Astrocyte (in vitro differentiated cells and primary cell): ENCODE data around the gene ADCYAP1R1. TPM values are rescaled to one million over a fixed set of nuclear protein-coding genes. Genes with fewer than 3 reads are reported as not detected.

Experiments
- DNase-seq: peaks from one replicate; pipeline ENCODE4 v3.0.0-alpha.2; 2010; ENCODE audit warnings: low read depth
- FAIRE-seq: peaks from 2 replicates; lab custom pipeline; 2011; peaks lifted over from hg19 to GRCh38; lab: Jason Lieb, UNC
- H2AFZ ChIP-seq: 2 replicates; pipeline ENCODE4 v1.6.0; 2012; ENCODE audit warnings: low read depth, low read length, inconsistent platforms
- H3K27ac ChIP-seq: 2 replicates; pipeline ENCODE4 v1.5.1; 2011; ENCODE audit warnings: low read depth, low read length, inconsistent platforms
- H3K27me3 ChIP-seq: 2 replicates; pipeline ENCODE4 v1.6.0; 2011; ENCODE audit warnings: low read length, inconsistent platforms; ENCODE audit not compliant: insufficient read depth
- H3K36me3 ChIP-seq: 2 replicates; pipeline ENCODE4 v1.5.1; 2011; ENCODE audit warnings: low read length, inconsistent platforms; ENCODE audit not compliant: insufficient read depth
- H3K4me1 ChIP-seq: 2 replicates; pipeline ENCODE4 v1.5.1; 2011; ENCODE audit warnings: low read length, inconsistent platforms; ENCODE audit not compliant: insufficient read depth
- H3K4me2 ChIP-seq: 2 replicates; pipeline ENCODE4 v1.6.0; 2012; ENCODE audit warnings: low read length, inconsistent platforms
- H3K4me3 ChIP-seq: 2 replicates; pipeline ENCODE4 v1.5.1; 2011; ENCODE audit warnings: low read depth, mild to moderate bottlenecking, low read length, inconsistent platforms; ENCODE audit not compliant: insufficient read depth
- H3K79me2 ChIP-seq: 2 replicates; pipeline ENCODE4 v1.6.0; 2012; ENCODE audit warnings: mild to moderate bottlenecking, low read length, inconsistent platforms; ENCODE audit not compliant: insufficient read depth
- H3K9ac ChIP-seq: 2 replicates; pipeline ENCODE4 v1.6.0; 2012; ENCODE audit warnings: mild to moderate bottlenecking, low read length, inconsistent platforms
- H3K9me3 ChIP-seq: 2 replicates; pipeline ENCODE4 v1.5.1; 2012; ENCODE audit warnings: low read depth, mild to moderate bottlenecking, low read length, inconsistent platforms; ENCODE audit not compliant: insufficient read depth
- H4K20me1 ChIP-seq: 2 replicates; pipeline ENCODE4 v1.6.0; 2012; ENCODE audit warnings: low read length, inconsistent platforms; ENCODE audit not compliant: insufficient read depth
- H3K27ac Mint-ChIP-seq: one replicate; pipeline ENCODE4 v1.8.0; 2021; ENCODE audit warnings: mild to moderate bottlenecking, mixed read lengths; ENCODE audit not compliant: unreplicated experiment
- H3K27me3 Mint-ChIP-seq: one replicate; pipeline ENCODE4 v1.8.0; 2021; ENCODE audit warnings: low read depth, mixed read lengths; ENCODE audit not compliant: unreplicated experiment
- H3K36me3 Mint-ChIP-seq: one replicate; pipeline ENCODE4 v1.8.0; 2021; ENCODE audit warnings: low read depth, mixed read lengths; ENCODE audit not compliant: unreplicated experiment
- H3K4me1 Mint-ChIP-seq: one replicate; pipeline ENCODE4 v1.8.0; 2021; ENCODE audit warnings: low read depth, mixed read lengths; ENCODE audit not compliant: unreplicated experiment
- H3K4me3 Mint-ChIP-seq: one replicate; pipeline ENCODE4 v1.8.0; 2021; ENCODE audit warnings: mild to moderate bottlenecking, moderate library complexity, mixed read lengths; ENCODE audit not compliant: unreplicated experiment
- H3K9me3 Mint-ChIP-seq: one replicate; pipeline ENCODE4 v1.8.0; 2021; ENCODE audit warnings: mild to moderate bottlenecking, mixed read lengths; ENCODE audit not compliant: unreplicated experiment
- EZH2 ChIP-seq: IDR thresholded peaks from 2 replicates; pipeline ENCODE4 v1.6.1; 2012; ENCODE audit warnings: mild to moderate bottlenecking, low read length, inconsistent platforms; ENCODE audit not compliant: insufficient read depth
- total RNA-seq: library from RNA; stranded (reverse); gene quantifications from 2 replicates; pipeline ENCODE4 v1.2.1, GENCODE V29; 2021
- TF ChIP-seq, protein P1 (sequence below): IDR thresholded peaks from 2 replicates; pipeline ENCODE4 v1.5.1; 2011; ENCODE audit warnings: low read depth, mild to moderate bottlenecking, inconsistent platforms, low read length, moderate library complexity; ENCODE audit not compliant: insufficient read depth

ADCYAP1R1 gene
- total RNA-seq, 1 donor from 2014 or later, result 0.05 TPM

DNA sequence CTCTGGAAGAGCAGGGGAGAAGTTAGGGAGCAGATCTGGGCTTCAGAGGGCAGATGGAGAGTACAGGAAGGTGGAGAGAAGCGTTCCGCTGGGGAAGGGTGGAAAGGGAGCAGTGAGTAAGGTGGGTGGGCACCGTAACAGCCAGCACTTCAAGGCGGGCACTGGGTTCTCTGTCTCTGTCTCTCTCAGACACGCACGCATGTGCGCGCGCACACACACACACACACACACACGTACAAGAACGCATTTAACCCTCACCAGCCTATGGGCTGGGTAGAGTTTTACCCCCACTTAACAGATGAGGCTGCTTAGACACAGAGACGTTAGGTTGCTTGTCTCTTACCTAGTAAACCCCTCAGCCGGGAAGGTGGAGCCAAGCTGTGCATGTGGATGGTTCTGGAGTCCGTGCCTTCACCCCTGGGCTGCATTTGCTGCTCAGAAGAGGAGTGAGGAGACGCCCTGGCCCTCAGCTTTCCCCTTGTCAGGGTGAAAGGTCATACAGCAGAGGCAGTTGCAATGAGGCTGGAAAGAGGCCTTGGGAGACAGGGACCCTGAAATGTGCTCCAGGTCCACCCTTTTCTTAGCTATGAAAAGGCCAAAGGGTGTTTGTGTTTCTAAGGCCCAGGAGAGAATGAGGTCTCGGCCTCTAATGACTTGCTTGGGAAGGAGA is 16.0 kb downstream of the ADCYAP1R1 start:
- no peaks in the 10 kb centered on the region for H4K20me1 ChIP-seq
- H3K9me3 ChIP-seq, result no peaks in the 10 kb centered on the region
- Mint-ChIP-seq H3K27me3 (peaks cover 66% of the 10 kb centered on the region), H3K4me1 (no peaks in the 10 kb centered on the region), H3K4me3 (no peak overlapping the region), H3K36me3 (peaks cover 2% of the 10 kb centered on the region), H3K27ac (no peak overlapping the region), H3K9me3 (peaks cover 3% of the 10 kb centered on the region)
- H2AFZ ChIP-seq, result no peak overlapping the region
- DNase-seq, result no peak
- TF ChIP-seq EZH2, result no peak
- TF ChIP-seq, protein P1, sequence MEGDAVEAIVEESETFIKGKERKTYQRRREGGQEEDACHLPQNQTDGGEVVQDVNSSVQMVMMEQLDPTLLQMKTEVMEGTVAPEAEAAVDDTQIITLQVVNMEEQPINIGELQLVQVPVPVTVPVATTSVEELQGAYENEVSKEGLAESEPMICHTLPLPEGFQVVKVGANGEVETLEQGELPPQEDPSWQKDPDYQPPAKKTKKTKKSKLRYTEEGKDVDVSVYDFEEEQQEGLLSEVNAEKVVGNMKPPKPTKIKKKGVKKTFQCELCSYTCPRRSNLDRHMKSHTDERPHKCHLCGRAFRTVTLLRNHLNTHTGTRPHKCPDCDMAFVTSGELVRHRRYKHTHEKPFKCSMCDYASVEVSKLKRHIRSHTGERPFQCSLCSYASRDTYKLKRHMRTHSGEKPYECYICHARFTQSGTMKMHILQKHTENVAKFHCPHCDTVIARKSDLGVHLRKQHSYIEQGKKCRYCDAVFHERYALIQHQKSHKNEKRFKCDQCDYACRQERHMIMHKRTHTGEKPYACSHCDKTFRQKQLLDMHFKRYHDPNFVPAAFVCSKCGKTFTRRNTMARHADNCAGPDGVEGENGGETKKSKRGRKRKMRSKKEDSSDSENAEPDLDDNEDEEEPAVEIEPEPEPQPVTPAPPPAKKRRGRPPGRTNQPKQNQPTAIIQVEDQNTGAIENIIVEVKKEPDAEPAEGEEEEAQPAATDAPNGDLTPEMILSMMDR, result no peak
- no peak overlapping the region for H3K4me3 ChIP-seq
- H3K79me2 ChIP-seq, result no peaks in the 10 kb centered on the region
- peaks cover 3% of the 10 kb centered on the region for H3K27me3 ChIP-seq
- H3K27ac ChIP-seq, result no peak overlapping the region
- no peaks in the 10 kb centered on the region for H3K36me3 ChIP-seq
- no peak for FAIRE-seq
- no peak overlapping the region for H3K9ac ChIP-seq
- no peaks in the 10 kb centered on the region for H3K4me1 ChIP-seq
- no peak overlapping the region for H3K4me2 ChIP-seq

DNA sequence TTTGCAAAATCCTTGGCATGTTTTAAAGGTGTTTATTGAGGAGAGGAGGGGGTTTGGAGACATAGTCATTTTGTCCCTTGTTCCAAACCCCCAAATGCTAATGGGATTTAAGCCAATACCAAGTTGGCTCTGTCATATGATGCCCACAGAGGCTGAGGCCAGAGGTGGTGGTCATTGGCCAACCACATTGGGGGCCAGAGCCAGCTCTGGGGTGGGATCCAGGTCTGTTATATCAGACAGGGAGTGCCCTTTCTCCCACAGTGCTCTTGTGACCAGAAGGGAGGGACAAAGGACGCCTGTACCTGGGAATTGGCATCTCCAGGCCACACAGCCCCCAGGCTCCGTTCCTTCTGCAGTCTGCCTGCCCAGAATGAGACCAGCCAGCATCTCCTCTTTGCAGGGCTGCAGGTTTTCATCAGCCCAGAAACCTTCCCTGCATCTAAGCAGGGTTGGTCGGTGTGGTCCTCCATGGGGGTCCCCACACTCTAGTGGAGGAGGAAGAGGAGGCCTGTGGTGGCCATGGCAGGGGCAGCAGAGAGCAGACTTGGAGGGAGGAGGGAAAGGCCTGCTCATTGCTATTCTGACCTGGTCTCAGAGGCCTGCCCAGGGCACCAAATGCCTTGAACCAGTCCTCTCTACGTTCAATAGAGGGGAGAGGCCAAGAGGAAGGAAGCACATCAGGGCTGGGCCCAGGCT is 17.9 kb downstream of the ADCYAP1R1 start:
- FAIRE-seq, result no peak
- Mint-ChIP-seq H3K36me3 (peaks cover 4% of the 10 kb centered on the region), H3K27me3 (peaks cover 51% of the 10 kb centered on the region), H3K4me3 (no peak overlapping the region), H3K4me1 (no peaks in the 10 kb centered on the region), H3K9me3 (peaks cover 3% of the 10 kb centered on the region), H3K27ac (no peak overlapping the region)
- Histone ChIP-seq H3K27me3 (no peaks in the 10 kb centered on the region), H3K36me3 (no peaks in the 10 kb centered on the region), H3K9ac (no peak overlapping the region), H3K4me1 (peaks cover 5% of the 10 kb centered on the region), H3K9me3 (no peaks in the 10 kb centered on the region), H3K79me2 (no peaks in the 10 kb centered on the region), H3K4me3 (no peak overlapping the region), H3K4me2 (no peak overlapping the region), H4K20me1 (no peaks in the 10 kb centered on the region), H3K27ac (no peak overlapping the region), H2AFZ (no peak overlapping the region)
- DNase-seq, result no peak
- TF ChIP-seq EZH2, result no peak
- TF ChIP-seq, protein P1, result no peak
